ENCODE results near the gene TRIM59.

TRIM59 gene

GRCh38 chr3:160475153-160475552, 25.6 kb upstream of the TRIM59 start:
- no peak for DNase-seq (ENCODE audit: low read depth)
- peaks cover 13% of the 10 kb centered on the region for H3K9me3 ChIP-seq (ENCODE audit: control insufficient read depth, low read length)
- no peaks in the 10 kb centered on the region for H3K36me3 ChIP-seq (ENCODE audit: control insufficient read depth, insufficient read depth, low read length, severe bottlenecking)
- no peak overlapping the region for H3K9ac ChIP-seq (ENCODE audit: low read length)
- H3K4me1 ChIP-seq (ENCODE audit: control insufficient read depth, insufficient read depth, low read length): peaks cover 31% of the 10 kb centered on the region
- H3K27me3 ChIP-seq (replicated peaks; ENCODE audit: control insufficient read depth, insufficient read depth, low read length): no peaks in the 10 kb centered on the region
- no peak overlapping the region for H3K4me3 ChIP-seq (ENCODE audit: low read length)

- peak; percentile 55 for DNase-seq (ENCODE audit: low read depth)
- H3K27me3 ChIP-seq (replicated peaks; ENCODE audit: control insufficient read depth, insufficient read depth, low read length): no peaks in the 10 kb centered on the region
Observed at GRCh38 chr3:160474416-160474838, 24.8 kb upstream of the TRIM59 start.

GRCh38 chr3:160473978-160474377, 24.4 kb upstream of the TRIM59 start:
- DNase-seq (ENCODE audit: low read depth): peak; percentile 92
- no peaks in the 10 kb centered on the region for H3K27me3 ChIP-seq (replicated peaks; ENCODE audit: control insufficient read depth, insufficient read depth, low read length)
- peaks cover 13% of the 10 kb centered on the region for H3K9me3 ChIP-seq (ENCODE audit: control insufficient read depth, low read length)
- no peak overlapping the region for H3K9ac ChIP-seq (ENCODE audit: low read length)
- no peak overlapping the region for H3K4me3 ChIP-seq (ENCODE audit: low read length)
- H3K4me1 ChIP-seq (ENCODE audit: control insufficient read depth, insufficient read depth, low read length): peaks cover 31% of the 10 kb centered on the region
- no peaks in the 10 kb centered on the region for H3K36me3 ChIP-seq (ENCODE audit: control insufficient read depth, insufficient read depth, low read length, severe bottlenecking)

More at GRCh38 chr3:160474416-160474838, 24.8 kb upstream of the TRIM59 start:
- Histone ChIP-seq H3K36me3 (ENCODE audit: control insufficient read depth, insufficient read depth, low read length, severe bottlenecking) (no peaks in the 10 kb centered on the region), H3K9me3 (ENCODE audit: control insufficient read depth, low read length) (peaks cover 13% of the 10 kb centered on the region), H3K4me1 (ENCODE audit: control insufficient read depth, insufficient read depth, low read length) (peaks cover 31% of the 10 kb centered on the region), H3K9ac (ENCODE audit: low read length) (no peak overlapping the region), H3K4me3 (ENCODE audit: low read length) (no peak overlapping the region)

- no peak overlapping the region for H3K4me3 ChIP-seq (ENCODE audit: low read length)
- no peaks in the 10 kb centered on the region for H3K27me3 ChIP-seq (replicated peaks; ENCODE audit: control insufficient read depth, insufficient read depth, low read length)
- no peaks in the 10 kb centered on the region for H3K36me3 ChIP-seq (ENCODE audit: control insufficient read depth, insufficient read depth, low read length, severe bottlenecking)
- peak; percentile 37 for DNase-seq (ENCODE audit: low read depth)
- H3K4me1 ChIP-seq (ENCODE audit: control insufficient read depth, insufficient read depth, low read length): peaks cover 30% of the 10 kb centered on the region
- H3K9ac ChIP-seq (ENCODE audit: low read length): no peak overlapping the region
- H3K9me3 ChIP-seq (ENCODE audit: control insufficient read depth, low read length): peaks cover 13% of the 10 kb centered on the region
Observed at GRCh38 chr3:160473221-160473620, 23.6 kb upstream of the TRIM59 start.

GRCh38 chr3:160472344-160472743, 22.8 kb upstream of the TRIM59 start:
- H3K9ac ChIP-seq (ENCODE audit: low read length): no peak overlapping the region
- DNase-seq (ENCODE audit: low read depth): no peak
- H3K4me1 ChIP-seq (ENCODE audit: control insufficient read depth, insufficient read depth, low read length): peaks cover 21% of the 10 kb centered on the region
- no peaks in the 10 kb centered on the region for H3K27me3 ChIP-seq (replicated peaks; ENCODE audit: control insufficient read depth, insufficient read depth, low read length)
- no peaks in the 10 kb centered on the region for H3K36me3 ChIP-seq (ENCODE audit: control insufficient read depth, insufficient read depth, low read length, severe bottlenecking)
- peaks cover 13% of the 10 kb centered on the region for H3K9me3 ChIP-seq (ENCODE audit: control insufficient read depth, low read length)
- H3K4me3 ChIP-seq (ENCODE audit: low read length): no peak overlapping the region

- peaks cover 13% of the 10 kb centered on the region for H3K9me3 ChIP-seq (ENCODE audit: control insufficient read depth, low read length)
- DNase-seq (ENCODE audit: low read depth): no peak
- no peaks in the 10 kb centered on the region for H3K36me3 ChIP-seq (ENCODE audit: control insufficient read depth, insufficient read depth, low read length, severe bottlenecking)
- H3K9ac ChIP-seq (ENCODE audit: low read length): no peak overlapping the region
- H3K4me1 ChIP-seq (ENCODE audit: control insufficient read depth, insufficient read depth, low read length): peaks cover 19% of the 10 kb centered on the region
- H3K27me3 ChIP-seq (replicated peaks; ENCODE audit: control insufficient read depth, insufficient read depth, low read length): no peaks in the 10 kb centered on the region
- H3K4me3 ChIP-seq (ENCODE audit: low read length): no peak overlapping the region
Observed at GRCh38 chr3:160471892-160472291, 22.3 kb upstream of the TRIM59 start.

GRCh38 chr3:160470181-160470580, 20.6 kb upstream of the TRIM59 start:
- peaks cover 19% of the 10 kb centered on the region for H3K4me1 ChIP-seq (ENCODE audit: control insufficient read depth, insufficient read depth, low read length)
- H3K9me3 ChIP-seq (ENCODE audit: control insufficient read depth, low read length): peaks cover 13% of the 10 kb centered on the region
- DNase-seq (ENCODE audit: low read depth): no peak
- H3K27me3 ChIP-seq (replicated peaks; ENCODE audit: control insufficient read depth, insufficient read depth, low read length): no peaks in the 10 kb centered on the region
- no peak overlapping the region for H3K4me3 ChIP-seq (ENCODE audit: low read length)
- H3K36me3 ChIP-seq (ENCODE audit: control insufficient read depth, insufficient read depth, low read length, severe bottlenecking): no peaks in the 10 kb centered on the region
- H3K9ac ChIP-seq (ENCODE audit: low read length): no peak overlapping the region

- no peak overlapping the region for H3K9ac ChIP-seq (ENCODE audit: low read length)
- no peaks in the 10 kb centered on the region for H3K27me3 ChIP-seq (replicated peaks; ENCODE audit: control insufficient read depth, insufficient read depth, low read length)
- H3K36me3 ChIP-seq (ENCODE audit: control insufficient read depth, insufficient read depth, low read length, severe bottlenecking): no peaks in the 10 kb centered on the region
- DNase-seq (ENCODE audit: low read depth): no peak
- no peaks in the 10 kb centered on the region for H3K4me1 ChIP-seq (ENCODE audit: control insufficient read depth, insufficient read depth, low read length)
- no peak overlapping the region for H3K4me3 ChIP-seq (ENCODE audit: low read length)
- H3K9me3 ChIP-seq (ENCODE audit: control insufficient read depth, low read length): no peaks in the 10 kb centered on the region
Observed at GRCh38 chr3:160464971-160465370, 15.4 kb upstream of the TRIM59 start.

- Histone ChIP-seq H3K4me3 (ENCODE audit: low read length) (no peak overlapping the region), H3K4me1 (ENCODE audit: control insufficient read depth, insufficient read depth, low read length) (no peaks in the 10 kb centered on the region), H3K36me3 (ENCODE audit: control insufficient read depth, insufficient read depth, low read length, severe bottlenecking) (no peaks in the 10 kb centered on the region), H3K9ac (ENCODE audit: low read length) (no peak overlapping the region), H3K27me3 (replicated peaks; ENCODE audit: control insufficient read depth, insufficient read depth, low read length) (no peaks in the 10 kb centered on the region), H3K9me3 (ENCODE audit: control insufficient read depth, low read length) (no peaks in the 10 kb centered on the region)
- DNase-seq (ENCODE audit: low read depth): no peak
Observed at GRCh38 chr3:160464321-160464720, 14.7 kb upstream of the TRIM59 start.

- DNase-seq (ENCODE audit: low read depth): no peak
- Histone ChIP-seq H3K27me3 (replicated peaks; ENCODE audit: control insufficient read depth, insufficient read depth, low read length) (no peaks in the 10 kb centered on the region), H3K4me1 (ENCODE audit: control insufficient read depth, insufficient read depth, low read length) (no peaks in the 10 kb centered on the region), H3K9ac (ENCODE audit: low read length) (no peak overlapping the region), H3K9me3 (ENCODE audit: control insufficient read depth, low read length) (no peaks in the 10 kb centered on the region), H3K4me3 (ENCODE audit: low read length) (no peak overlapping the region), H3K36me3 (ENCODE audit: control insufficient read depth, insufficient read depth, low read length, severe bottlenecking) (no peaks in the 10 kb centered on the region)
Observed at GRCh38 chr3:160460033-160460432, 10.4 kb upstream of the TRIM59 start.

GRCh38 chr3:160459450-160459970, 9.9 kb upstream of the TRIM59 start:
- no peak overlapping the region for H3K9ac ChIP-seq (ENCODE audit: low read length)
- H3K4me3 ChIP-seq (ENCODE audit: low read length): no peak overlapping the region
- no peaks in the 10 kb centered on the region for H3K36me3 ChIP-seq (ENCODE audit: control insufficient read depth, insufficient read depth, low read length, severe bottlenecking)
- no peaks in the 10 kb centered on the region for H3K9me3 ChIP-seq (ENCODE audit: control insufficient read depth, low read length)
- H3K27me3 ChIP-seq (replicated peaks; ENCODE audit: control insufficient read depth, insufficient read depth, low read length): no peaks in the 10 kb centered on the region
- no peaks in the 10 kb centered on the region for H3K4me1 ChIP-seq (ENCODE audit: control insufficient read depth, insufficient read depth, low read length)
- no peak for DNase-seq (ENCODE audit: low read depth)

- Histone ChIP-seq H3K4me1 (ENCODE audit: control insufficient read depth, insufficient read depth, low read length) (no peaks in the 10 kb centered on the region), H3K9me3 (ENCODE audit: control insufficient read depth, low read length) (no peaks in the 10 kb centered on the region), H3K36me3 (ENCODE audit: control insufficient read depth, insufficient read depth, low read length, severe bottlenecking) (no peaks in the 10 kb centered on the region), H3K9ac (ENCODE audit: low read length) (no peak overlapping the region), H3K27me3 (replicated peaks; ENCODE audit: control insufficient read depth, insufficient read depth, low read length) (no peaks in the 10 kb centered on the region), H3K4me3 (ENCODE audit: low read length) (no peak overlapping the region)
- DNase-seq (ENCODE audit: low read depth): no peak
Observed at GRCh38 chr3:160458151-160458550, 8.6 kb upstream of the TRIM59 start.
